NCI-H1105 (cell line): ENCODE results near the gene MRRF.

Experiments used
- DNase-seq: peaks from one replicate; lab custom pipeline; 2025; lab: John Stamatoyannopoulos, UW

MRRF gene

DNA sequence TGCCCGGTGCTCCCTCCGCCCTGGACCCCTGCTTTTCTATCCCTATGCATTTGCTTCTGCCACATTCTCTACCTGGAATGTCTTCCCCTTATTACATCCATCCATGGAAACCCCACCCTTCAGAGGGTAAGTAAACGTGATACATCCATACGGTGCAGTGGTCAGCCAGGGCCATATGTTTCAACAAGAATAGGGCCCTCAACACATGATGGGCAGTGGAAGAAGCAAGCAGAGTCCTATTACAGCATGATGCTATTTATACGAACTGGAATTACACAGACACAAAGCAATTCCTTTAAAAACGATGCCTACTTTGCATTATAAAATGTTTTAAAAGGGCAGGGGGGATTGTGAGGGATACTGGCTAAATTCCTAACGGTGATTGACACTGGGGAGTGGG, 68.0 kb downstream of the MRRF start:
- no peak for DNase-seq

- no peak for DNase-seq
Observed at GRCh38 chr9:122333169-122333808, 68.6 kb downstream of the MRRF start.

DNA sequence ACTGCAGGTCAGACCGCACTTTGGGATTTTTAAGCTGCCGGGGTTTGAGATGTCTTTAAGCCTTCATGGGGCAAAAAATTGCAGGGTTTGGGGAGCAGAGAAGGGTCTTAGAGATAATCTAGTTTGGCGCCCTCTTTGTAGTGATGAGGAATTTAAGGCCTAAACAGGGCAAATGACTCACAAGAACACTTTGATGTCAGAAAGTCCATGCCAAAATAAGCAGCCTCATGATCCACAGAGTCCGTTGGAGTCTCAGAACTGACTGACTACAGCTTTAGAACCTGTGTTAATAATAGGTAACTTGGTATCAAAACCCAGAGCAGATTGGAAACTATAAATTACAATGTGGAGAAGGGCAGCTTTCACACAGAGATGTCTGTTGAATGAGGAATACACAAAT, 70.2 kb downstream of the MRRF start:
- DNase-seq = no peak

DNA sequence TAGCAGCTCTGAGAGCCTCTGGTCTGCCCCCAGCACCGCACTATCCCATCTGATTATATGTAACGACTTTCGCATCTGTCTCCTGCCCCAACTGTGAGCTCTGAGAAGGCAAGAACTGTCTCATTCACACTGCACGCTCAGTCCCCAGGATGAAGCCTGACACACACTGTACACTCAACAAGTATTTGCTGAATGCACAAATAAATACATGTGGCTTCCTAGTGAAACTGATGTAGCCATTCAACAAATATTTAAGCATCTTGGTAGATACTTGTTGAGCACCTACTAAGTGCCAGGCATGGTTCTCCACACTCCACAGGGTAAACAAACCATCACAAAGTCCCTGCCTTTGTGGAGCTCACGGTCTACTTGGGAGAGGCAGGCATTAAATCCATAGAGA, 71.5 kb downstream of the MRRF start:
- no peak for DNase-seq

GRCh38 chr9:122336866-122337555, 72.3 kb downstream of the MRRF start:
- no peak for DNase-seq

- DNase-seq = no peak
Observed at GRCh38 chr9:122337556-122337929, 72.9 kb downstream of the MRRF start.

- DNase-seq = no peak
Observed at GRCh38 chr9:122338536-122338935, 73.9 kb downstream of the MRRF start.

DNA sequence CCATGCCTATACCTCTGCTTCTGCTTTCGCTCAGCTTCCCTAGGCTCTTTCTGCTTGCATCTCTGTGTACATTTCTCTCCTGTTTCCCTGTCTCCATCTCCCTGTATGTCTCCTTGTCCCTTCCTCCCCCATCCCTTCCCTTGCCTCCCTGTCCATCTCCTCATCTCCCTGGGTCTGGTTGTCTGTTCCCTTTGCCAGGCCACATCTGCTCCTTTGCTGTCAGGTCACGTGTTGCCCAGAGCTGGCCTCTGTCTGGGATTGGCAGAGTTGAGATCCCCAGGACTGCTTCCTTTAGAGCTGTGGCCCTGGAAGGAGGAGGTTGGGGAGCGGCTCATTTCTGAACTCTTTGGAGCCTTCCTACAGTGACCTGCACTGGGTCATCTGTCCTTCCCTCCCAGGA, 74.3 kb downstream of the MRRF start:
- DNase-seq = no peak

DNA sequence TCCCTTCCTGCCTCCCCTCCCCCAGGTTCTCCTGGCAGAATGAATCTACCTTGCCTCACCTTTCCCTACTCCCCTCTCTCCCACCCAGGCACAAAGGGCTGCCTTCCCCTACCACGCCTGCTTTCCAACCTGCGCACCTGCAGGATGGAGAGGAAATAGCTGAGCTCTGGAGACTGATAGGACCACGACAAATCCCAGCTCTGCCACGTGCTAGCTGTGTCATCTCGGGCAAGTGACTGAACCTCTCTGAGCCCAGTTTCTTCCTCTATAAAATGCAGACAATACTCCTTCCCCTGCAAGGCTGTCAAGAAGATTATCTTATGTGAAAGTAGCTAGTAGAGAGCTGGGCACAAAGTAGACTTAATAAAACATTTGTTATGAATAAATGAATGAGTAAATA, 74.9 kb downstream of the MRRF start:
- DNase-seq = no peak

DNA sequence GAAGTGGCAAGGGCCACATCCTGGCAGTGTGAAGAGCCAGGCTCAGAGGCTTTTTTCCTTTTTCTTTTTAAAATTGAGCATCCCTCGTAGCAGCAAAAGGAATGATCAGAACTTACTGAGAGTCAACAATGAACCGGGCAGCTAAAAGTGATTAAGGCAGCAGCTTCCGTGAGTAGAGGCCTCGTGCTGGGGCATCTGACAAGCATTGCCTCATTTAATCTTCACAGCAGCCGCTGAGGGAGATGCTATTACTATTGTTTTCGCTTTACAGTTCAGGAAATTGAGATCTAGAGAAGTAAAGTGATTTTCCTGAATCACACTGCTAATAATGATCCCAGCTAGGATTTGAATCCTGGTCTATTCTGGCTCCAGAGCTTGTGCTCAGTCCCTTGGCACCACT, 75.5 kb downstream of the MRRF start:
- DNase-seq = no peak

GRCh38 chr9:122342323-122343050, 77.8 kb downstream of the MRRF start:
- DNase-seq = no peak

DNA sequence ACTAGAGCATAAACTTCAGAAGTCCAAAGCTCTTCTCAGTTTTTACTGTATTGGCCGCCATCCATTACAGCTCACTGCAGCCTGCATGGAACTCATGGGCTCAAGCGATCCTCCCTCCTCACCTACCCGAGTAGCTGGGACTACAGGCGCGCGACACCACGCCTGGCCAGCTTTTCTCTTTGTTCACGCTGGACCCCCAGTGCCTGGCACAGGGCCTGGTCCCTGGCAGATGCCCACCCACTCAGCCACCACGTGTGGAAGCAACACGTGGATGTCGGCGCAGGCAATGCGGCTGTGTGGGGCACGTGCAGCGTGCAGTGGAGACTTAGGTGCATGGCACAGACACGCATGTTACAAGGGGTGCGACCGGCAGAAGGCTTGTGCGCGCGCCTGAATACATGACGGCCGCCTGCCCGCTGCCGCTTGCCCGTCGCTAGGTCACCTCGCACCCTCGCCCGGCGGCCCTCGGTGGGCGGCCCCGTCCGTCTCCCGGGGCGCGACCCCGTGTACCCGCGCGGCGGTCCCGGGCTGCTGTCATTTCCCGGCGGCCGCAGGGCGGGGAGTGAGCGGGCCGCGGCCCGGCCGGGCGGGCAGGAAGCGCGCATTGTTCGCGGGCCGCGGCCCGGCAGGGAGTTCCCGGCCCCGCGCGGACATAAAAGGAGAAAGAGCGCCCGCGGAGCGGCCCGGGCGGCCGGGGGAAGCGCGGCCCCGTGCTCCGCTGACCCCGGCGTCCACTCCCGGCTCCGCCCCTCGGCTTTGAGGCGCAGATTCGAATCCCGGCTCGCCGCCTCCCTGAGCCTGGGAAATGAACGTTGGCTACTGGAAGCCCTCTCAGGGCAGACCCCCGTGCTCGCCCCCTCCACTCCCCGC, 82.0 kb downstream of the MRRF start:
- no peak for DNase-seq

- DNase-seq = no peak
Observed at GRCh38 chr9:122347348-122348287, 82.9 kb downstream of the MRRF start.

GRCh38 chr9:122348288-122348777, 83.7 kb downstream of the MRRF start:
- DNase-seq = no peak

DNA sequence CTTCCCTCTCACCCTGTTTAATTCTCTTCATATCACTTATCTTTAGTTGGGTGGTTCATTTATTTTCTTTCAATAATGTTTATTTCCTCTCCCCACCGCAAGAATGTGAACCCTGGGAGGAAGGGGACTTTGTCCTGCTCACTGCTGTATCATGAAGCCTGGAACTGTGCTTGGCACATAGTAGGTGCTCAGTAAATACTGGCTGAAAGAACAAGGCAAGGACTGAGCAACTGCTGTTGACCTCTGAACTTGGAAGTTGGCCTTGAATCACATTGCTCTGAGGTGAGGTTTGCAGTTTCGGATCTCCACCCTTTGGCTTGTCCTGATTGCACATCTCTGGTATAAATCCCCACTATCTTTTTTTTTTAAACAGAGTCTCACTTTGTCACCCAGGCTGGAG, 84.1 kb downstream of the MRRF start:
- no peak for DNase-seq

DNA sequence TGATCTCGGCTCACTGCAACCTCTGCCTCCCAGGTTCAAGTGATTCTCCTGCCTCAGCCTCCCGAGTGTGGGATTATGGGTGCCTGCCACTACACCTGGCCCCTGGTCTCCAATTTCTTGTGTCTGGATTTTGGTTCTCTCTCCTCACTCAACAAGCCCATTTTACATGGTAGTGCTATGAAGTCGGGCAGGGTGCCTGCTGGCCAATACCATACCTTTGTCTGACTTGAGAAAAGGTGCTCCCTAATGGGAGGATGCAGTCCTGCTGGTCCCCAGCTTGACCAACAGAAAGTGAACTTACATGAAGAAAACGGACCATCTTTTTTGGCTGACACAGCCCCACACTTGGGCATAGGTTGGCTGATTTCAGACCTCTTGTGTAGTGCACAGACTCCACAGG, 84.5 kb downstream of the MRRF start:
- no peak for DNase-seq

DNA sequence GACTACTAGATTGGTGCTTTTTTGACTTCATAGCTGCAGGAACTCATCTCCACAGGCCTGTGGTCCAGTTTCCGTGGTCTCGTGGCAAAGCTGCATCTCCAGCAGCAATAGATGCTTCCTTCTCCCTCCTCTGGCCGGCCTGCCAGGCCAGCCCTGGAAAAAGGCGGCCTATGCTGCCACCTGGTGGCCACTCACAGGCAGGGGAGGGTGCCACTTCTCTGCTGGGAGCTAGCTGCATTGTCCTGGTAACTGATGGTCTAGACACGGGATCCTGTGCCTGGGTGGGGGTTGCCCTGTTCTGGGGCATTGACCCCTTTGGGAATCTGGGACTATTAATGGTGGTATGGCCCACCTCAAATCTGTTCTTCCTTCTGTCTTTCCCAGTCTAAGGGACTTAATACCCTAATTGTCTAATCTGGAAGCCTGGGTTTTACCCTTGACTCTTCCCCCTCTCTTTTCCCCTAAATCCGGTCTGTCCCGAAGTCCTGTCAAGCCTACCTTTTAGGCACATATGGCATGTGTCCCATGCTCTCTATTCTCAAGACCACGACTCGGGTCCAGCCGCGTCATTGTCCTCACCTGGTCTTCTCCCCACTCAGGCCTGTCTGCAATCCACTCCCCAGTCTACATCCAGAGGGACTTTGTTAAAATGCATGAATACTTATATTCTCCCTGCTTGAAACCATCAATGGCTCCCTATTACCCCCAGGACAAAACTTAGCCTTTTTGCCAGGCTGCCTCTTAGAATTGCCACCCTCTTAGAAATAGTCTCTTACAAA, 86.1 kb downstream of the MRRF start:
- no peak for DNase-seq

- no peak for DNase-seq
Observed at GRCh38 chr9:122354536-122355199, 90.0 kb downstream of the MRRF start.

DNA sequence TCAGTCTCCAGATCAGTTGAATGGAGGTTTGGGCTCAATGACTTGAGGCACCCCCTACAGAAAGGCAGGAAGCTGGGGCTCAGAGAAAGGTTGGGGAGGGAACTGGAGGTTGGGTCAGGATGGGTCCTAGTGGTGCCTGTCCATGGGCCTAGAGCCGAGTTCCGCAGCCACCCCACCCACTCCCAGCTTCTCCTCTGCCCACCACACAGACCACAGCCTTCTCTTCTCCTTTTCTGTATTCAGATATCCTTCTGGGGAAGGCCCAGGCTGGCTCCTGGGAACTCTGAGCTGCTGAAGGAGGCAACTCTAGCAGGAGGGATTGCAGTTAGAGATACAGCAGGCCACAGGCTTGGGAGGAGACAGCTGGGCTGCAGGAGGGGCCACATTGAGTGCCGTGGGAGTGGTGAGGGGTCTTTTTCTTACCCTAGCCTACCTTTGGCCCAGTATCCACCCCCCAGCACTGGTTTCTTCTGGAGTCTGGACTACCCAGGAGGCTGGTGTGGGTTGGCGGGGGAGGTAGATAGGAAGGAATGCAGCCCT, 90.7 kb downstream of the MRRF start:
- DNase-seq = no peak
